HepG2 (cell line): ENCODE measurements around the gene CTDNEP1. TPM values are rescaled to one million over a fixed set of nuclear protein-coding genes. Genes with fewer than 3 reads are reported as not detected.

Experiments
- ATAC-seq: fragments of 200-7000 bp; cut with Tn5 transposase; 3 replicates; pipeline ENCODE4 v1.9.1; 2020; ENCODE audit warnings: mild to moderate bottlenecking, moderate library complexity
- BruUV-seq: library from RNA; stranded (reverse); fragments of 400-500 nt; replicated peaks from 2 replicates; lab custom pipeline; 2021; lab: Mats Ljungman, UMichigan
- CTCF ChIA-PET: fragments of 300-600 bp; formaldehyde crosslinking; extraction: SDS; loops from one replicate; lab custom pipeline; 2021; ENCODE audit warnings: low total read pairs, inconsistent platforms, low intra/inter-chr PET ratio; lab: Yijun Ruan, JAX
- POLR2A ChIA-PET: fragments of 350-600 bp; sonication (Branson Sonifier 250); formaldehyde crosslinking; loops from one replicate; lab custom pipeline; 2020; ENCODE audit warnings: antibody characterized with exemption, inconsistent platforms; lab: Yijun Ruan, JAX
- DNase-seq: peaks from one replicate; pipeline ENCODE4 v3.0.0-alpha.2; 2015; ENCODE audit warnings: low spot score
- FAIRE-seq: peaks from 3 replicates; lab custom pipeline; 2011; peaks lifted over from hg19 to GRCh38; lab: Jason Lieb, UNC
- H2AFZ ChIP-seq: one replicate; pipeline ENCODE4 v1.6.1; 2011; ENCODE audit warnings: low read length, inconsistent platforms
- H3K27ac ChIP-seq: fragments of 300-600 bp; 3 replicates; pipeline ENCODE4 v1.8.0; 2011; ENCODE audit warnings: mixed run types, mild to moderate bottlenecking, mixed read lengths, low read length, inconsistent platforms; ENCODE audit not compliant: insufficient read depth; ENCODE audit errors: extremely low read length
- H3K27me3 ChIP-seq, 2 experiments: fragments of 200-600 bp in 1 of 2; 2 replicates in 1 of 2; 3 replicates in 1 of 2; pipeline versions ENCODE4 v1.6.0 to v1.8.0; 2011; ENCODE audit warnings: low read length in 2 of 2, mild to moderate bottlenecking in 2 of 2, moderate library complexity in 2 of 2, inconsistent platforms in 1 of 2; ENCODE audit not compliant: insufficient read depth in 2 of 2, control insufficient read depth in 1 of 2
- H3K36me3 ChIP-seq, 2 experiments: fragments of 200-600 bp in 1 of 2; replicated peaks in 1 of 2; 2 replicates in 1 of 2; 3 replicates in 1 of 2; pipeline versions ENCODE4 v1.5.1 to v1.8.0; 2011; ENCODE audit warnings: low read length in 2 of 2, inconsistent platforms in 1 of 2; ENCODE audit not compliant: insufficient read depth in 2 of 2, control insufficient read depth in 1 of 2
- H3K4me1 ChIP-seq: 2 replicates; pipeline ENCODE4 v1.5.1; 2012; ENCODE audit warnings: low read length, inconsistent platforms; ENCODE audit not compliant: insufficient read depth
- H3K4me2 ChIP-seq: 2 replicates; pipeline ENCODE4 v1.6.0; 2011; ENCODE audit warnings: low read depth, low read length, inconsistent platforms
- H3K4me3 ChIP-seq, 3 experiments: fragments of 200-600 bp in 1 of 3; sonication (generic), shearing (Covaris generic) in 1 of 3; replicated peaks in 1 of 3; 2 replicates each; pipeline ENCODE4 v1.5.1; 2011 to 2016; ENCODE audit warnings: low read length in 3 of 3, inconsistent platforms in 2 of 3, low read depth in 2 of 3, mild to moderate bottlenecking in 2 of 3, control low read depth in 1 of 3, mixed read lengths in 1 of 3; ENCODE audit not compliant: insufficient read depth in 1 of 3
- H3K79me2 ChIP-seq: one replicate; pipeline ENCODE4 v1.6.1; 2011; ENCODE audit warnings: low read length, inconsistent platforms; ENCODE audit not compliant: insufficient read depth
- H3K9ac ChIP-seq: 2 replicates; pipeline ENCODE4 v1.6.0; 2011; ENCODE audit warnings: mild to moderate bottlenecking, low read depth, low read length, inconsistent platforms; ENCODE audit not compliant: insufficient read depth
- H3K9me3 ChIP-seq: 2 replicates; pipeline ENCODE4 v1.5.1; 2012; ENCODE audit warnings: mild to moderate bottlenecking, low read length
- H4K20me1 ChIP-seq: 2 replicates; pipeline ENCODE4 v1.6.0; 2011; ENCODE audit warnings: inconsistent platforms, mild to moderate bottlenecking, low read length, moderate library complexity; ENCODE audit not compliant: insufficient read depth
- CENPX ChIP-seq: sonication (generic); formaldehyde crosslinking; IDR thresholded peaks from 2 replicates; pipeline ENCODE4 v1.9.0; 2021; ENCODE audit warnings: mild to moderate bottlenecking, missing genetic modification reagents, moderate library complexity
- HMGA1 ChIP-seq: sonication (generic); formaldehyde crosslinking; conservative IDR thresholded peaks from 2 replicates; pipeline ENCODE4 v1.4.0; 2020; ENCODE audit warnings: missing genetic modification reagents
- MED8 ChIP-seq: sonication (generic); formaldehyde crosslinking; IDR thresholded peaks from 2 replicates; pipeline ENCODE4 v1.8.1; 2023; ENCODE audit warnings: mild to moderate bottlenecking, missing genetic modification reagents; ENCODE audit not compliant: insufficient replicate concordance
- MXI1 ChIP-seq: IDR thresholded peaks from 3 replicates; pipeline ENCODE4 v1.6.1; 2012; ENCODE audit warnings: low read depth, low read length, inconsistent platforms, borderline replicate concordance
- NR2F2 ChIP-seq: IDR thresholded peaks from 2 replicates; pipeline ENCODE4 v1.6.1; 2012; ENCODE audit warnings: low read depth, inconsistent platforms, borderline replicate concordance
- POLR2A ChIP-seq, 2 experiments: IDR thresholded peaks; 2 replicates each; pipeline ENCODE4 v1.6.1; 2011; ENCODE audit warnings: low read depth in 2 of 2, low read length in 2 of 2, mild to moderate bottlenecking in 1 of 2, moderate library complexity in 1 of 2; ENCODE audit not compliant: insufficient read depth in 1 of 2
- POLR2AphosphoS5 ChIP-seq: IDR thresholded peaks from 2 replicates; pipeline ENCODE4 v1.6.1; 2012; ENCODE audit warnings: low read depth, low read length
- POLR2G ChIP-seq: fragments of 200-400 bp; formaldehyde crosslinking; IDR thresholded peaks from 2 replicates; pipeline ENCODE4 v1.6.1; 2018; ENCODE audit warnings: mild to moderate bottlenecking, low read depth, low read length, moderate library complexity
- RBFOX2 ChIP-seq: fragments of 200-400 bp; formaldehyde crosslinking; IDR thresholded peaks from 2 replicates; pipeline ENCODE4 v1.6.1; 2017; ENCODE audit warnings: low read depth, mild to moderate bottlenecking, low read length
- WGBS: methylation state at CpG from one replicate; pipeline ENCODE4 v1.1.6; 2017; ENCODE audit warnings: low lambda C conversion rate; 5-methylcytosine and 5-hydroxymethylcytosine counted together
- in situ Hi-C: cut with HindIII; loops from 2 replicates; pipeline ENCODE4 v1.10.0; 2017; ENCODE audit warnings: low pct_unique_long_range_greater_than_20kb; ENCODE audit not compliant: extremely low pct_ligation_motif_present
- intact Hi-C: fragments of 100-400 bp; cut with micrococcal nuclease; formaldehyde crosslinking; loops from one replicate; pipeline ENCODE4 v1.10.0; 2022; ENCODE audit not compliant: unreplicated experiment
- polyA plus RNA-seq, 8 experiments: library from polyadenylated mRNA; depleted of rRNA in 3 of 8; stranded (reverse) in 7 of 8; unstranded in 1 of 8; fragments of >200 nt; fragmentation: Illumina TruSeq in 4 of 8; extraction: Trizol in 4 of 8; gene quantifications; 2 replicates each; pipeline versions ENCODE4 v1.2.1 to v1.2.3, GENCODE V29; 2011 to 2016; ENCODE audit warnings: low read depth in 4 of 8, missing spikeins in 1 of 8, mixed read lengths in 1 of 8; ENCODE audit not compliant: insufficient read depth in 1 of 8
- total RNA-seq, 5 experiments: library from RNA; depleted of rRNA; stranded (reverse); fragments of >200 nt; fragmentation: Illumina TruSeq; extraction: Trizol; gene quantifications; 2 replicates each; pipeline ENCODE4 v1.2.3, GENCODE V29; 2016; ENCODE audit warnings: low read depth in 1 of 5
- TF ChIP-seq, protein P1 (sequence below): sonication (generic); formaldehyde crosslinking; IDR thresholded peaks from 2 replicates; pipeline ENCODE4 v1.4.0; 2020; ENCODE audit warnings: low read depth, mild to moderate bottlenecking, missing genetic modification reagents

CTDNEP1 gene
- total and polyA plus RNA-seq, 2 of the 13 experiments (the other 11 are each of a cell fraction or from before 2014, with no cell fraction given): 19.8 to 118 TPM

- 100% methylated on average over 3 of the region's 4 CpGs for WGBS
- in situ Hi-C loops: no loop called here
- CTCF ChIA-PET: no interaction called here
Observed at GRCh38 chr17:7223375-7223774, 28.2 kb downstream of the CTDNEP1 start.

GRCh38 chr17:7222972-7223292 is 28.6 kb downstream of the CTDNEP1 start:
- H3K36me3 ChIP-seq: peaks cover 19 to 63% of the 10 kb centered on the region in 2 experiments; a peak in 4 of 5 replicates
- POLR2A ChIA-PET: interaction anchor here (6.8 kb wide), 1 partner anchor 13 kb away, joined by 140 read pairs; the partner anchor contains the start of genes DVL2 and PHF23
- 100% methylated on average over 4 of the region's 7 CpGs for WGBS

More at GRCh38 chr17:7223375-7223774, 28.2 kb downstream of the CTDNEP1 start:
- Histone ChIP-seq H3K36me3 (peaks cover 20 to 67% of the 10 kb centered on the region in 2 experiments; a peak in 4 of 5 replicates), H2AFZ (no peak overlapping the region), H3K4me3 (no peak overlapping the region)
- no peak for TF ChIP-seq MED8 (CRISPR knock-in tag)
- TF ChIP-seq NR2F2: no peak
- TF ChIP-seq, all 625 proteins: peak for 0
- Histone ChIP-seq H4K20me1 (peaks cover 10% of the 10 kb centered on the region; the same call in 1 of the 2 replicates), H3K79me2 (peaks cover 14% of the 10 kb centered on the region), H3K4me1 (peaks cover 31% of the 10 kb centered on the region), H3K27ac (no peak overlapping the region), H3K4me2 (no peak overlapping the region), H3K27me3 (peaks cover 0 to 1% of the 10 kb centered on the region in 2 experiments; a peak in 2 of 5 replicates), H3K9me3 (no peaks in the 10 kb centered on the region), H3K9ac (no peak overlapping the region)
- DNase-seq (no peak), ATAC-seq (no peak), FAIRE-seq (no peak)
- POLR2A ChIA-PET: interaction anchor here (6.8 kb wide), 1 partner anchor 12 kb away, joined by 140 read pairs; the partner anchor contains the start of genes DVL2 and PHF23
- BruUV-seq: no TSS peak
- intact Hi-C loops: no loop called here

More at GRCh38 chr17:7222972-7223292, 28.6 kb downstream of the CTDNEP1 start:
- no peak overlapping the region for H3K4me2 ChIP-seq
- ATAC-seq (no peak), DNase-seq (no peak), FAIRE-seq (no peak)
- TF ChIP-seq POLR2AphosphoS5: peak; percentile 14; the same call in 1 of the 2 replicates
- peak; percentile 19; the same call in 1 of the 3 replicates for TF ChIP-seq MXI1
- peak; percentile 16; the same call in 1 of the 2 replicates for TF ChIP-seq POLR2G
- peak; percentile 53; the same call in 1 of the 2 replicates for TF ChIP-seq RBFOX2
- TF ChIP-seq POLR2A (IDR thresholded peaks at IDR 0.05; ENCODE audit: insufficient read depth in 1 of 2, low read depth in 2 of 2, low read length in 2 of 2): peak in 1 of 2 experiments; percentile 46; a peak in 1 of 4 replicates
- no peak for TF ChIP-seq HMGA1
- TF ChIP-seq CENPX: no peak
- TF ChIP-seq, protein P1, sequence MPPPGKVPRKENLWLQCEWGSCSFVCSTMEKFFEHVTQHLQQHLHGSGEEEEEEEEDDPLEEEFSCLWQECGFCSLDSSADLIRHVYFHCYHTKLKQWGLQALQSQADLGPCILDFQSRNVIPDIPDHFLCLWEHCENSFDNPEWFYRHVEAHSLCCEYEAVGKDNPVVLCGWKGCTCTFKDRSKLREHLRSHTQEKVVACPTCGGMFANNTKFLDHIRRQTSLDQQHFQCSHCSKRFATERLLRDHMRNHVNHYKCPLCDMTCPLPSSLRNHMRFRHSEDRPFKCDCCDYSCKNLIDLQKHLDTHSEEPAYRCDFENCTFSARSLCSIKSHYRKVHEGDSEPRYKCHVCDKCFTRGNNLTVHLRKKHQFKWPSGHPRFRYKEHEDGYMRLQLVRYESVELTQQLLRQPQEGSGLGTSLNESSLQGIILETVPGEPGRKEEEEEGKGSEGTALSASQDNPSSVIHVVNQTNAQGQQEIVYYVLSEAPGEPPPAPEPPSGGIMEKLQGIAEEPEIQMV (CRISPR knock-in tag): no peak
- peaks cover 0 to 4% of the 10 kb centered on the region in 2 experiments; a peak in 2 of 5 replicates for H3K27me3 ChIP-seq
- H3K4me3 ChIP-seq: no peak overlapping the region
- peaks cover 10% of the 10 kb centered on the region; the same call in 1 of the 2 replicates for H4K20me1 ChIP-seq
- no peaks in the 10 kb centered on the region for H3K9me3 ChIP-seq
- no TSS peak for BruUV-seq
- H2AFZ ChIP-seq: no peak overlapping the region
- no peak overlapping the region for H3K27ac ChIP-seq
- intact Hi-C loops (no loop called here), in situ Hi-C loops (no loop called here)
- H3K79me2 ChIP-seq: peaks cover 14% of the 10 kb centered on the region
- H3K9ac ChIP-seq: no peak overlapping the region
- CTCF ChIA-PET: no interaction called here
- H3K4me1 ChIP-seq: peaks cover 36% of the 10 kb centered on the region
